ENCODE results near the gene TTC39A.

The TTC39A gene

GRCh38 chr1:51296383-51297357 lies 33.7 kb downstream of the TTC39A start:
- DNase-seq = peak; percentile 62

DNA sequence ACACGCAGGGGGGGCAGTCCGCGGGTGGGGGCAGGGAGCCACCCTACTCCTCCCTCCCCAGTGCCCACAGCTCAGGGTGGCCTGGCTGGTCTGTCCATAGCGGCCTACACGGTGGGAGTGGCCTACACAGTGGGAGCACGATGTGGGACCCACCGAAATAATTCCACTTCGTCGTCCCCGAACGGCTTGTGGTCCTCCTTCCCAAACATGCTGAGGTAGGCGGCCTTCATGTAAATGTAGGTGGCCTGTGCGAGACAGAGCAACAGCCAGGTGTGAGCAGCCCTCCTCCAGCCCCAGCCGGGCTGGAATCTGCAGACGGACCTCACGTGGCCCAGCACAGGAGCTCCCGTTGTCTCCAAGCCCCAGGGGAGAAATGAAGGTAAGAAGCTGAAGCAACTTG lies 34.4 kb downstream of the TTC39A start:
- no peak for DNase-seq

- no peak for DNase-seq
These were observed 35.7 kb downstream of the TTC39A start for GRCh38 chr1:51294566-51295184.

DNA sequence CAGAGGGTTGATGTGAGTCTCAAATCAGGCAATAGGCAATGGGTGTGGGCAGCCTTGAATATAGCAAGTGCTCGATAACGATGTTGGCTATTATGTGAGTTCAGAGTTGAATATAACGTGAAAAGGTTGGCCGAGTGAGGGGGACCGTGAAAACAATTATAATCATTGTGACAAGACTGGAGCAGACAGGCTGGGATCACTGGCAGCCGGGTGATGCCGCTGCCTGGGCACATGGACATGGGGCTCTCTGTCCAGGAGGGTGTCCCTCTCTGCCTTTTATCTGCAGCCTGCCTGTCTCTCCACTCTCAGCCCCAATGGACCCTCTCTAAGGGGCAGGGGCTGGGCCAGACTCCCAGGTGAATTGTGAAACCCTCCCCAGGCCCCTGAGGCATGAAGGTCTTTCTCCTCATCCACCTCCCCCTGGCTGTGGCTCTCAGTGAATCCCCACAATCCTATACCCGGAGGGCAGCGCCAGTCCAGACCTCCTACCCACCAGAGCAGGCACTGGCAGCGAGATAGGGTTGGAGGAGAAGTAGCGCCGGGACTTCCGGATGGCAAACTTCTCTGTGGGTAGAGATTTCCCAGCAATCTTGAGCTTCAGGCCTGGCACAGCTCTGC lies 36.4 kb downstream of the TTC39A start:
- DNase-seq = no peak

DNA sequence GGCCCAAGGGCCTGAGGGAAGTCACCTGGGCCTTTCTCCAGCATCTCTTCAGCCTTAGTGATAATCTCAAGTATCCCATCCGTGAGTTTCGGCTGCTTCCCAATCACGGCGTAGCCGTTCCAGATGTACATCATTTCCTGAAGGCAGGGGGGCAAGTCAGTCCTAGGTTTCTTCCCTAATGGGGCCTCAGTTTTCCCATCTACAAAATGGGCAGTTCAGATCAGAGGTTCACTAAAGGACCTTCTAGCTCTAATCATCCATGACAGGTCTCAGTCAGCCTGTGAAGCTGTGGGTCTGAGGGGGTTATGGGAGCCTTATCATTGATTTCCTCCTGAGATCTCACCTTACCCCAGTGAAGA lies 39.9 kb downstream of the TTC39A start:
- no peak for DNase-seq

DNA sequence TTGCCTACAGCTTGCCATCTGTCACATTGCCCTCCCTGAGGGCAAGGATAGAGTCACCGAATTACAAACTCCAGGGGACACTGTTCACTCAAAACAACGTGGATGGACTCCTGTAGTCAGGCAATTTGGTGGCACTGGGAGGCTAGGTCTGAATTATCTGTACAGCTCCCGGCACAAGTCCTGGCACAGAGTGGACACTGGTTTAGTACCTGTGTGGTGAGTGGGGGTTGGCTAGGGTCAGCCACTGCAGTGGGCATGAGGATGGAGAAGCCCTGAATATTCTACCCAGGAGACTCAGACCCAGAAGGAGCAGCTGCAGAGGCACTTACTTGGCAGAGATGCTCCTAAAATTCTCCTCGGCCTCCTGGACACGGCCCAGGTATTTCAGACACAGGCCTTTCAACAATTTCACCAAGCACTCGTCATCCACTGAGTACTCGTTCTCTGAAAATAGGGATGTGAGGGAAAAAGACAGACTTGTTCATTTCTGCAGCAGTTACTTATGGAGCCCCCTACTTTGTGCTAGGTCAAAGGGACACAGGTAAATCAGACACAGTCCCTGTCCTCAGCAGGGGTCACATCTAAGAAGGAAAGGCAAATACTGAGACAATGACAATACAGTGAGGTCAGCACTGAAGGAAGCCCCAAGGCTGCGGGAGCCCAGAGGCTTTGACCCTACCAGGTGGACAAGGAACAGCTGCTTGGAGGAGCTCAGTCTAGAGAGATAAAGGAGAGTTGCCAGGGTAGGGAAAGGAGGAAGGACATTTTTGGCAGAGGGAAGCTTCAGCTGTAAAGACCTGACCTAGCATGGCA lies 40.5 kb downstream of the TTC39A start:
- no peak for DNase-seq

DNA sequence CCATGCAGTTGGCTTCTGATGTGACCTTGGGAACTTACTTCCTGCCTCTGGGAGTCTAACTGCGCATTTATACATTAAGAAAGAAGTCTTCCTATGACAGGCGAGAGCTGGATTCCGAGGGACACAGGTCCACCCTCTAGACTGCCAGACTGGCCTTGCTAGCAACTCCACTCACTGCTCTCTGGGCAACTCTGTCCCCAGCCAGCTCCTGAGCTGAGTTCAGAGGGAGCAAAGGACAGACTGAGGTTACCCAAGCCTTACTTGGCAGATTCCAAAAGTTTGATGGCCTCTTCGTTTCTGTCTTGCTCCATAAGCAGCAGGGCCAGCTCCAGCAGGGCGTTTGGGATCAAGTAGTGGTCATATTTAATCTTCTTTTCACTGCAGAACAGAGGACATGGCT lies 41.8 kb downstream of the TTC39A start:
- no peak for DNase-seq

GRCh38 chr1:51287966-51288365 lies 42.4 kb downstream of the TTC39A start:
- DNase-seq = no peak

DNA sequence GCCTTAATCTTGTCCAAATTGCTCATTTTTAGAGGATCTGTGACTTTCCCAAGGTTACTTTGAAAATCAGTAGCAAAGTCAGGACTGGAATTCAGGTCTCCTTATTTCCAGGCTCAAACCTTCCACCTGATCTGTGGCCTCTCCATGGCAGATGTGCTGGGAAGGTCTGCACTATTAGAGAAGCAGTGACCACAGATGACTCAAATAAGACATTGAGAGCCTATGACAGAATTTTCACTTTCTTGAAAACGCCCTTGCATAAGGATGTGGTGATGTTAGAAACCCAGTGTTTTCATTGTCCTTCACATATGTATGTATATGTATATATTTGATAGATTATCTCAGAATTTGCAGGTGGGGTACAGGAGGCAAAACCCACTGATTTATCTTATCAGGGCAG lies 45.3 kb downstream of the TTC39A start:
- DNase-seq = no peak

DNA sequence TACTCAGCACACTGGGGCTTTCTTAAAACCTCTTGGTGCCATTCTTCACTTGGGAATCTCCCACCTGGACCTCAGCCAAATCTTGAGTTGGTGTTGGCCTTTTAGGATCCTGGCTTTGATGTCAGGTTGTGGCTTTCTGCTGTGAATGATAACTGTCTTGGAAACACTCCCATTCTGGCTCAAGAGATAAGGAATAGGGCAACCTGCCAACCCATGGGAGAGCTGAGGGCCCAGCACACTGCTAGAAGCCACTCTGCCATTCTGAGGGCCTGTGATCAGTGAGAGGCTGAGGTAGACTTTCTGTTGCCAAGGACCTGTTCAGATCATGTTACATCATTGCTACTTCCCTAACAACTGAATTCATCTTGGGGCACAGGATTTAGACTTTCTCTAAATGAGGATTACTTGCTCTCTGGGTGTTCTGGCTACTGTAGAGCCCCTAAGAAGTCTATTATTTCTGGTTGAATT lies 45.8 kb downstream of the TTC39A start:
- no peak for DNase-seq

GRCh38 chr1:51283979-51284378 lies 46.4 kb downstream of the TTC39A start:
- DNase-seq = no peak

DNA sequence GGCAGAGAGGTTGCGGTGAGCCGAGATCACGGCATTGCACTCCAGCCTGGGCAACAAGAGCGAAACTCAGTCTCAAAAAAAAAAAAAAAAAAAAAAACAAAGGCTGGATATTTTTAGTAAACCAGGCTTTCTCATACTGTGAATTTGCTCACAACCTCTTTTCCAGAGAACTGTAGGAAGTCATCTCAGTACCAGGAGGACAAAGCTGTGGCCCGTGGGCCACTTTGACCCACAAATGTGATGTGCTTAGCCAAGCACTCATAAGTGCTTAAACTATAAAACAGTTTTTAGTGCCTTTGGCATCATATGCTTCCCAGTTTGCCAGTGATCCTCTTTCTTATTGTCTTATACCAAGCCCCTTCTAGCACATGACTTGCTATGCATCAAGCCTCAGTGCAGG lies 47.8 kb downstream of the TTC39A start:
- DNase-seq = no peak

GRCh38 chr1:51281807-51282206 lies 48.6 kb downstream of the TTC39A start:
- no peak for DNase-seq

- no peak for DNase-seq
These were observed 49.9 kb downstream of the TTC39A start for GRCh38 chr1:51280321-51280978.

- DNase-seq = no peak
These were observed 54.1 kb downstream of the TTC39A start for GRCh38 chr1:51276286-51276685.

- no peak for DNase-seq
These were observed 55.7 kb downstream of the TTC39A start for GRCh38 chr1:51274676-51275075.

- no peak for DNase-seq
These were observed 57.4 kb downstream of the TTC39A start for GRCh38 chr1:51272916-51273315.

- DNase-seq = no peak
These were observed 59.6 kb downstream of the TTC39A start for GRCh38 chr1:51270751-51271150.

GRCh38 chr1:51268634-51269033 lies 61.7 kb downstream of the TTC39A start:
- DNase-seq = no peak

DNA sequence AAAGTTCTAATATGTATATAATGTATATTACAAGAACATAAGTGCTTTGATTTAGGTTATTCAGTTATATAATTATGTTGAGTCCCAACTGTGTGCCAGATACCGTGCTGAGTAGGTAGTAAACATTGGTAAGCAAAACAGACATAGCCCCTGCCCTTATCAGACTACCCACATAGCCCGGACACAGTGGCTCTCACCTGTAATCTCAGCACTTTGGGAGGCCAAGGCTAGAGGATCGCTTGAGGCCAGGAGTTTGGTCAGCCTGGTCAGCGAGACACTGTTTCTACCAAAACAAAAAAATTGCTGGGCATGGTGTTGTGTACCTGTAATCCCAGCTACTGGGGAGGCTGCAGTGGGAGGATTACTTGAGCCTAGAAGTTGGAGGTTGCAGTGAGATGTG lies 63.6 kb downstream of the TTC39A start:
- DNase-seq = no peak

GRCh38 chr1:51266181-51266580 lies 64.2 kb downstream of the TTC39A start:
- DNase-seq = no peak

- DNase-seq = no peak
These were observed 64.7 kb downstream of the TTC39A start for GRCh38 chr1:51265618-51266017.
